GM21723 (cell line): ENCODE results near the gene POU1F1.
A peak's percentile ranks its signal among the peaks of the same experiment; 100 is the strongest.
"Not testable (repeated sequence)": the region's sequence is repeated elsewhere in the genome, so short reads cannot be mapped to it uniquely, and the experiment has no call there.

Experiments used
- ATAC-seq: cut with Tn5 transposase; IDR thresholded peaks from one replicate; pipeline ENCODE4 v1.9.1; 2021; ENCODE audit warnings: mild to moderate bottlenecking, moderate library complexity; ENCODE audit not compliant: unreplicated experiment

POU1F1 gene

GRCh38 chr3:87276484-87276883, at the start of gene POU1F1:
POU1F1 (minus strand) TSS chr3:87276584; CDS start chr3:87276462, 122 bp downstream.
- no peak for ATAC-seq

GRCh38 chr3:87324609-87325008, 48.2 kb upstream of the POU1F1 start:
- ATAC-seq = no peak

GRCh38 chr3:87320756-87321626, 44.6 kb upstream of the POU1F1 start:
- no peak for ATAC-seq

GRCh38 chr3:87318617-87319021, 42.2 kb upstream of the POU1F1 start:
- ATAC-seq = no peak

- ATAC-seq = no peak
These were observed 41.4 kb upstream of the POU1F1 start for GRCh38 chr3:87317779-87318178.

DNA sequence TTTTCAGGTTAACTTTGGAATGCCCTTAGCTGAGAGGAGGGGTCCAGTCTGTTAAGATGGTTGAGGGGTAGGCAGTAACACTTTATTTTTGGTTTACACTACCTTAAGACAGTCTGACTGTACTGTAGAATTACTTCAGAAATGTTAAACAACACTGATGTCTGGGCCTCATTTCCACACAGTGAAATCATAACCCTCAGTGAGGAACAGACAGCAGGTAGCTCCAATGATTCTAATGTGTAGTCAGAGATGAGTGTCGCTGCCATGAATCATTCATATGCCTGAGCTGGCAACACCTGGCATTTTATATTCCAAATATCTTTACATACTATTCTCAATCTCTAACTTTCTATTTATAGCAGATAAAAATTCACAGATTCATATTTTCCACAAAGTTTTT, 37.3 kb upstream of the POU1F1 start:
- no peak for ATAC-seq

- no peak for ATAC-seq
These were observed 34.9 kb upstream of the POU1F1 start for GRCh38 chr3:87311309-87311708.

DNA sequence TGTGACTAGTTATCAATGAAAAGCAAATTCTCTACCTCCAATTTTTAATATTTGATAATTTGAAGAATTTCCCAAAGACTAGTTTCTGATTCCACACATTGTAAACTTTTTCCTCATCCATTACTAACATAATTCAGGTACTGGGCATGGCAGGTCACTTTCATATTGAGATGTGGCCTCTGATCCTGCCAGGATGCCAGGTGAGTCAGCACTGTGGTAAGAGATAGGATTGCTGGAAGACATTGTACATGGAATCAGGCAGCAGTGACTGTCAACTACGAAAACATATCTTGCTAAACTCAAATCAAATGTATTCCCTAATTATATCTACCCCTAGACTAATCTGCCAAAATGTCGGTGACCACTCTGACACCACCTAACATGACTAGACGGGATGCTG, 33.2 kb upstream of the POU1F1 start:
- no peak for ATAC-seq

GRCh38 chr3:87307805-87308204, 31.4 kb upstream of the POU1F1 start:
- ATAC-seq = peak; percentile 70

- ATAC-seq = no peak
These were observed 29.1 kb upstream of the POU1F1 start for GRCh38 chr3:87305517-87305916.

DNA sequence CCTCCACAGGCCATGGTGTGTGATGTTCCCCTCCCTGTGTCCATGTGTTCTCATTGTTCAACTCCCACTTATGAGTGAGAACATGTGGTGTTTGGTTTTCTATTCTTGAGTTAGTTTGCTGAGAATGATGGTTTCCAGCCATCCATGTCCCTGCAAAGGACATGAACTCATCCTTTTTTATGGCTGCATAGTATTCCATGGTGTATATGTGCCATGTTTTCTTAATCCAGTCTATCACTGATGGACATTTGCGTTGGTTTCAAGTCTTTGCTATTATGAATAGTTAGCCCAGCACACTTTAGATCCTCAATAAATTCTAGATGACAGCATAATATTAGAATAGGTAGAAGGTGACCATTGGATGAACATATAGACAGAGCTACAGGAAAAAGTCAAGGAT, 28.6 kb upstream of the POU1F1 start:
- not testable (repeated sequence) for ATAC-seq

GRCh38 chr3:87298111-87298718, 21.8 kb upstream of the POU1F1 start:
- ATAC-seq = peak; percentile 82

- ATAC-seq = no peak
These were observed 12.1 kb upstream of the POU1F1 start for GRCh38 chr3:87288446-87288845.

- peak; percentile 70 for ATAC-seq
These were observed 10.6 kb upstream of the POU1F1 start for GRCh38 chr3:87287011-87287410.

DNA sequence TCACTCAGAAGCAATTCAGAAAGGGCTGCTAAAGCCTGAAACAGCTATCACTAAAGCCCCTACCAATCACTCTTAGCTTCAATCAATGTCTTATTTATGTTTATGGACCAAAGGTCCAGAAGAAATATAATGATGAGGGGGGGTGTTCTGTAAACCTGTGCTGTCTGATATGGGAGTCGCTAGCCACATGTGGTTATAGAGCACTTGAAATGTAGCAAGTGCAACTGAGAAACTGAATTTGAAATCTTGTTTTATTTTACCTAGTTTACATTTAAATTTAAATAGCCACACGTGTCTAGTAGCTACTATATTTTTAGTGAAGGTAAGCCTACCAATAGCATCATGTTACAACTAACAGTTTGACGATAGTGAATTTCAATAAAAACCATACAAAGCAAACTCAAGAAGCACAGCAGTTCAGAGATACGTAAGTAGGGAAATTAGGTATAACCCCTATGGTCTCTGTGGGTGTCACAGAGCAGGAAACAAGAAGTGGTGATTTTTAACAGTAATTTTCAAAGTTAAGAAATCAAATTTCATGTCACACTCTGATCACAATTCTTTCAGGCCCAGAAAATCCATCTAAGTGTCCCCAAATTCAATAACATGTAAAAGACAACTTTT, 3.6 kb downstream of the POU1F1 start:
- peak; percentile 91 for ATAC-seq

DNA sequence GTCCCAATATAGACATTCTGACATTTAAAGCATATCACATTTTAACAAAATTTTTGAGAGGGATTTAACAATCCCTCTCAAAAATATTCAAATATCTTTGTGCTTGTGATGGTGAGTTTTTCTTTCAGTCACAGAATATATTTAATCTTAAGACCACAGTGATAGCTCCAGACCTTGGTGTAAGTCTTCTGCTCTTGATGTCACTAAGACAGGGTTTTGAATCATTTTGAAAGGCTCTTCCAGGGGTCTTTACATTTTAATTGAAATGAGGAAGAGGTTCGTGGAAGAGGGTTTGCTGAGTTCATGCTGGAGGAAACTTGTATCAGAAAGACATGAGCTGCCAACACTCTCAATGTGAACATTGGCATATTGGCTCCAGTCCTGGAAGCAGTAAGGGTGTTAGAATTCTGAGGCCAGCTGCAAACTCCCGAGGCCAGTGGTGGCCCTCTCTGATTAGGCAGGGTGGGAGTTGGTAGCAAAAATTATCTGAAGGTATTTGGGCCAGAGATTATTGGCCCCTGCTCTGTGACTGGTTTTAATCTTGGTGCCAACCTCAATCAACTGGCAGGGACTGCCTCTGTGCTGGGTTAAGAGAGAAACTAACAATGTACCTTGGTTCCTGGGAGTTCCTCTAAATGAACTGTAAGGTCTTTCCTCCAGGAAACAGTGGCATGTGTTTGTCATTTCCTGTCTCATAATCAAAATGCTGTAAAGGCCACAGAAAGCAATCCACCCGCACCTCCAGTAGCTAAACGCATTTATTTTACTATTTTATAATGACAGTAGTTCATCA, 5.3 kb downstream of the POU1F1 start:
- ATAC-seq = no peak

GRCh38 chr3:87269723-87270122, 6.7 kb downstream of the POU1F1 start:
- no peak for ATAC-seq

- ATAC-seq = no peak
These were observed 7.7 kb downstream of the POU1F1 start for GRCh38 chr3:87268646-87269211.

DNA sequence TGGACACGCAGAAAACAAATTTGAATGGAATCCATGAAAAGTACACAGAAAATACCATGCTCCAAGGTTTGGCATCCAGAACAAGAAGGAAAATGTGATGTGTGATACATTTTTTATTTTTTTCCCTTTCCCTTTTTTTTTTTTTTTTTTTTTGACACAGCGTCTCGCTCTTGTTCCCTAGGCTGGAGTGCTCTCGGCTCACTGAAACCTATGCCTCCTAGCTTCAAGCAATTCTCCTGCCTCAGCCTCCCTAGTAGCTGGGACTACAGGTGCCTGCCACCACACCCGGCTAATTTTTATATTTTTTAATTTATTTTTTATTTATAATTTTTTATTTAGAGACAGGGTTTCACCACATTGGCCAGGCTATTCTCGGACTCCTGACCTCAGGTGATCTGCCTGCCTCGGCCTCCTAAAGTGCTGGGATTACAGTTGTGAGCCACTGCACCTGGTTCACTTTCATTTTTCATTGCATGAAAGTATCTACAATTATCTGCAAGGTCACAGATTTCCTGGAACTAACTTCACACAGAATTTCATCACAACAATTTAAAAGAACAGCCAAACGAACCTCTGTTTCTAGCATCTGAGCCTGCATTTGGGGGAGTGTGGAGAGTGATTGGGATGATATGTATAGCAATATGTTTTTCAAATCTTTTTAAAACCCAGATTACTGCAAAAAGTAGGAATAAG, 8.3 kb downstream of the POU1F1 start:
- ATAC-seq = no peak

- ATAC-seq = no peak
These were observed 14.5 kb downstream of the POU1F1 start for GRCh38 chr3:87261925-87262324.
